GM21360 (cell line): Measurements from ENCODE around the gene SLC16A12.

ENCODE experiments used
- ATAC-seq: cut with Tn5 transposase; IDR thresholded peaks from one replicate; pipeline ENCODE4 v1.9.1; 2021; ENCODE audit warnings: mild to moderate bottlenecking, moderate library complexity; ENCODE audit not compliant: unreplicated experiment

SLC16A12 gene

GRCh38 chr10:89515031-89515841 lies 20.2 kb downstream of the SLC16A12 start:
- no peak for ATAC-seq

GRCh38 chr10:89513206-89513605 lies 22.2 kb downstream of the SLC16A12 start:
- no peak for ATAC-seq

- no peak for ATAC-seq
These were observed 29.6 kb downstream of the SLC16A12 start for GRCh38 chr10:89505640-89506275.

GRCh38 chr10:89504691-89505090 lies 30.7 kb downstream of the SLC16A12 start:
- ATAC-seq, result no peak

GRCh38 chr10:89503652-89504370 lies 31.6 kb downstream of the SLC16A12 start:
- ATAC-seq, result no peak

- no peak for ATAC-seq
These were observed 32.2 kb downstream of the SLC16A12 start for GRCh38 chr10:89503151-89503550.

- no peak for ATAC-seq
These were observed 32.8 kb downstream of the SLC16A12 start for GRCh38 chr10:89502549-89502948.

- no peak for ATAC-seq
These were observed 40.8 kb downstream of the SLC16A12 start for GRCh38 chr10:89494575-89494974.

- ATAC-seq, result no peak
These were observed 41.3 kb downstream of the SLC16A12 start for GRCh38 chr10:89494068-89494467.

- no peak for ATAC-seq
These were observed 43.5 kb downstream of the SLC16A12 start for GRCh38 chr10:89491932-89492331.

GRCh38 chr10:89490596-89491335 lies 44.6 kb downstream of the SLC16A12 start:
- ATAC-seq, result no peak

GRCh38 chr10:89482256-89482655 lies 53.1 kb downstream of the SLC16A12 start:
- ATAC-seq, result no peak

GRCh38 chr10:89481662-89482061 lies 53.7 kb downstream of the SLC16A12 start:
- ATAC-seq, result no peak

- ATAC-seq, result no peak
These were observed 55.5 kb downstream of the SLC16A12 start for GRCh38 chr10:89479771-89480446.

GRCh38 chr10:89478739-89479654 lies 56.4 kb downstream of the SLC16A12 start:
- no peak for ATAC-seq

- ATAC-seq, result no peak
These were observed 57.2 kb downstream of the SLC16A12 start for GRCh38 chr10:89478085-89478738.

- no peak for ATAC-seq
These were observed 59.2 kb downstream of the SLC16A12 start for GRCh38 chr10:89476150-89476549.

GRCh38 chr10:89475591-89475998 lies 59.8 kb downstream of the SLC16A12 start:
- ATAC-seq, result no peak

GRCh38 chr10:89475125-89475524 lies 60.3 kb downstream of the SLC16A12 start:
- no peak for ATAC-seq
